HEK293 (cell line): ENCODE data around the gene LRP1.

Source experiments
- BCL11A ChIP-seq: fragments of 450-650 bp; formaldehyde crosslinking; IDR thresholded peaks from 2 replicates; pipeline ENCODE4 v1.5.1; 2016; ENCODE audit warnings: low read depth, missing biosample characterization, missing genetic modification characterization
- GFI1B ChIP-seq: fragments of 450-650 bp; formaldehyde crosslinking; IDR thresholded peaks from 2 replicates; pipeline ENCODE4 v1.5.1; 2016; ENCODE audit warnings: missing biosample characterization, missing genetic modification characterization
- IKZF3 ChIP-seq: fragments of 450-650 bp; IDR thresholded peaks from 2 replicates; pipeline ENCODE4 v1.5.0; 2018; ENCODE audit warnings: missing biosample characterization, mild to moderate bottlenecking, missing genetic modification characterization, moderate library complexity
- SCRT1 ChIP-seq: fragments of 450-650 bp; formaldehyde crosslinking; IDR thresholded peaks from 2 replicates; pipeline ENCODE4 v1.5.1; 2016; ENCODE audit warnings: missing biosample characterization, missing genetic modification characterization, borderline replicate concordance
- SP3 ChIP-seq: fragments of 450-650 bp; formaldehyde crosslinking; IDR thresholded peaks from 2 replicates; pipeline ENCODE4 v1.5.1; 2016; ENCODE audit warnings: missing biosample characterization, missing genetic modification characterization
- ZBTB17 ChIP-seq: fragments of 450-650 bp; formaldehyde crosslinking; IDR thresholded peaks from 2 replicates; pipeline ENCODE4 v1.5.1; 2016; ENCODE audit warnings: missing biosample characterization, missing genetic modification characterization
- ZFHX2 ChIP-seq: fragments of 450-650 bp; formaldehyde crosslinking; conservative IDR thresholded peaks from 2 replicates; pipeline ENCODE4 v1.5.1; 2016; ENCODE audit warnings: missing biosample characterization, missing genetic modification characterization
- ZFP3 ChIP-seq: fragments of 450-650 bp; formaldehyde crosslinking; IDR thresholded peaks from 2 replicates; pipeline ENCODE4 v1.5.1; 2016; ENCODE audit warnings: low read depth, missing biosample characterization, missing genetic modification characterization
- ZNF10 ChIP-seq: fragments of 450-650 bp; formaldehyde crosslinking; IDR thresholded peaks from 2 replicates; pipeline ENCODE4 v1.5.1; 2017; ENCODE audit warnings: missing biosample characterization, missing genetic modification characterization
- ZNF114 ChIP-seq: fragments of 450-650 bp; formaldehyde crosslinking; IDR thresholded peaks from 2 replicates; pipeline ENCODE4 v1.5.0; 2017; ENCODE audit warnings: missing biosample characterization, missing genetic modification characterization
- ZNF133 ChIP-seq: fragments of 450-650 bp; formaldehyde crosslinking; IDR thresholded peaks from 2 replicates; pipeline ENCODE4 v1.5.1; 2016; ENCODE audit warnings: missing biosample characterization, missing genetic modification characterization
- ZNF146 ChIP-seq: fragments of 450-650 bp; formaldehyde crosslinking; IDR thresholded peaks from 2 replicates; pipeline ENCODE4 v1.5.1; 2016; ENCODE audit warnings: missing biosample characterization, missing genetic modification characterization
- ZNF2 ChIP-seq: fragments of 450-650 bp; formaldehyde crosslinking; IDR thresholded peaks from 2 replicates; pipeline ENCODE4 v1.5.1; 2016; ENCODE audit warnings: missing biosample characterization, missing genetic modification characterization
- ZNF221 ChIP-seq: fragments of 450-650 bp; formaldehyde crosslinking; IDR thresholded peaks from 2 replicates; pipeline ENCODE4 v1.5.1; 2017; ENCODE audit warnings: missing biosample characterization, missing genetic modification characterization, borderline replicate concordance
- ZNF335 ChIP-seq: fragments of 450-650 bp; formaldehyde crosslinking; conservative IDR thresholded peaks from 2 replicates; pipeline ENCODE4 v1.5.1; 2016; ENCODE audit warnings: missing biosample characterization, missing genetic modification characterization
- ZNF501 ChIP-seq: fragments of 450-650 bp; formaldehyde crosslinking; IDR thresholded peaks from 2 replicates; pipeline ENCODE4 v1.5.1; 2016; ENCODE audit warnings: missing biosample characterization, missing genetic modification characterization
- ZNF558 ChIP-seq: fragments of 450-650 bp; formaldehyde crosslinking; IDR thresholded peaks from 2 replicates; pipeline ENCODE4 v1.5.1; 2016; ENCODE audit warnings: missing biosample characterization, missing genetic modification characterization
- ZNF560 ChIP-seq: fragments of 450-650 bp; formaldehyde crosslinking; IDR thresholded peaks from 2 replicates; pipeline ENCODE4 v1.5.1; 2017; ENCODE audit warnings: missing biosample characterization, missing genetic modification characterization, borderline replicate concordance
- ZNF629 ChIP-seq: fragments of 450-650 bp; formaldehyde crosslinking; IDR thresholded peaks from 2 replicates; pipeline ENCODE4 v1.5.1; 2017; ENCODE audit warnings: missing biosample characterization, missing genetic modification characterization
- ZNF654 ChIP-seq: fragments of 450-650 bp; formaldehyde crosslinking; IDR thresholded peaks from 2 replicates; pipeline ENCODE4 v1.5.1; 2016; ENCODE audit warnings: low read depth, missing biosample characterization, missing genetic modification characterization
- ZNF658 ChIP-seq: fragments of 450-650 bp; formaldehyde crosslinking; IDR thresholded peaks from 2 replicates; pipeline ENCODE4; 2016; ENCODE audit warnings: missing biosample characterization, missing genetic modification characterization
- TF ChIP-seq, protein P1 (sequence below): fragments of 450-650 bp; formaldehyde crosslinking; IDR thresholded peaks from 2 replicates; pipeline ENCODE4 v1.5.1; 2016; ENCODE audit warnings: missing biosample characterization, missing genetic modification characterization
- TF ChIP-seq, protein P2 (sequence below): fragments of 450-650 bp; formaldehyde crosslinking; IDR thresholded peaks from 2 replicates; pipeline ENCODE4 v1.5.1; 2016; ENCODE audit warnings: missing biosample characterization, missing genetic modification characterization
- TF ChIP-seq, protein P3 (sequence below): fragments of 450-650 bp; formaldehyde crosslinking; IDR thresholded peaks from 2 replicates; pipeline ENCODE4 v1.5.1; 2016; ENCODE audit warnings: missing biosample characterization, missing genetic modification characterization
- TF ChIP-seq, protein P4 (sequence below): fragments of 450-650 bp; formaldehyde crosslinking; IDR thresholded peaks from 2 replicates; pipeline ENCODE4 v1.5.1; 2017; ENCODE audit warnings: missing biosample characterization, missing genetic modification characterization
- TF ChIP-seq, protein P5 (sequence below): fragments of 450-650 bp; formaldehyde crosslinking; IDR thresholded peaks from 2 replicates; pipeline ENCODE4 v1.5.1; 2016; ENCODE audit warnings: missing biosample characterization, missing genetic modification characterization
- TF ChIP-seq, protein P6 (sequence below): fragments of 450-650 bp; formaldehyde crosslinking; IDR thresholded peaks from 2 replicates; pipeline ENCODE4 v1.5.1; 2016; ENCODE audit warnings: missing biosample characterization, missing genetic modification characterization
- TF ChIP-seq, protein P7 (sequence below): fragments of 450-650 bp; formaldehyde crosslinking; IDR thresholded peaks from 2 replicates; pipeline ENCODE4 v1.5.1; 2016; ENCODE audit warnings: missing biosample characterization, missing genetic modification characterization

LRP1 gene

DNA sequence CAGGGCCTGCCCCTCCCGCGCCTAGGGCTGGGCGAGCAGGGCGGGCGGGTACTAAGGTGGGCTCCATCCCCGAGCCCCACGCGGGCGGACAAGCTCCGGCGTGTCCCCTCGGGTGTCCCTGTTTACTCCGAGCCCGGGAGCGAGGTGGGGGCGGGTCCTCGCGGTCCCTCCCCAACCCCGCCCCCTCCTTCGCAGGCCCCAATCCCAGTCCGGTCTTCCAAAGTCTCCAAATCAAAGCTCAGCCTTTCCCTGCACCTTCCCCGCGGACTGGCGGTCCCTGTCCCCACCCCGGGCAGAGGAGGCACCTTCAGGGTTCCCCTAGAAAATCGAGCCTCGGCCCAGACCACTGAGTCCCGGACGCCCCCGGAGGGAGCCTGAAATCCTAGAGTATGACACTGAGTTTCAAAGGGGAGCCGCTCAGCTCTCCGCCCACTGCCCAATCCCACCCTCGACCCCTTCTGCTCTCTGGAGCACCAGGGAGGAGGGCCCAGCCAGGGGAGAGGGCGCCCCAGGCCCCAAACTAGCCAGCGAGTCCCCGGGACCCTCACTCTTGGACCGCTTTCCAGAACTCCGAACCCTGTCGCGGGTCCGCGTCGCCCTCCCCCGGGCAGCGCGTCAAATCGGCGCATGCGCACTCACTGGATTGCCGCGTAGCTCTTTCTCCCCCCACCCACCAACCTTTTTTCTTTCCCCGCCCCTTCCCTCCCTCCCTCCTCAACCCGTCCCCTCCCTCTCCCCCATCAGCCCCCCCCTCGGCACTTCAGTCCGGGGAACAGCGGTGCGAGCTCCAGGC lies at the start of gene LRP1 (continued):
- no peak for TF ChIP-seq ZNF658 (tag by site-specific recombination)
- no peak for TF ChIP-seq ZFP3 (tag by site-specific recombination)
- TF ChIP-seq GFI1B (tag by site-specific recombination), result no peak
- TF ChIP-seq, protein P1, sequence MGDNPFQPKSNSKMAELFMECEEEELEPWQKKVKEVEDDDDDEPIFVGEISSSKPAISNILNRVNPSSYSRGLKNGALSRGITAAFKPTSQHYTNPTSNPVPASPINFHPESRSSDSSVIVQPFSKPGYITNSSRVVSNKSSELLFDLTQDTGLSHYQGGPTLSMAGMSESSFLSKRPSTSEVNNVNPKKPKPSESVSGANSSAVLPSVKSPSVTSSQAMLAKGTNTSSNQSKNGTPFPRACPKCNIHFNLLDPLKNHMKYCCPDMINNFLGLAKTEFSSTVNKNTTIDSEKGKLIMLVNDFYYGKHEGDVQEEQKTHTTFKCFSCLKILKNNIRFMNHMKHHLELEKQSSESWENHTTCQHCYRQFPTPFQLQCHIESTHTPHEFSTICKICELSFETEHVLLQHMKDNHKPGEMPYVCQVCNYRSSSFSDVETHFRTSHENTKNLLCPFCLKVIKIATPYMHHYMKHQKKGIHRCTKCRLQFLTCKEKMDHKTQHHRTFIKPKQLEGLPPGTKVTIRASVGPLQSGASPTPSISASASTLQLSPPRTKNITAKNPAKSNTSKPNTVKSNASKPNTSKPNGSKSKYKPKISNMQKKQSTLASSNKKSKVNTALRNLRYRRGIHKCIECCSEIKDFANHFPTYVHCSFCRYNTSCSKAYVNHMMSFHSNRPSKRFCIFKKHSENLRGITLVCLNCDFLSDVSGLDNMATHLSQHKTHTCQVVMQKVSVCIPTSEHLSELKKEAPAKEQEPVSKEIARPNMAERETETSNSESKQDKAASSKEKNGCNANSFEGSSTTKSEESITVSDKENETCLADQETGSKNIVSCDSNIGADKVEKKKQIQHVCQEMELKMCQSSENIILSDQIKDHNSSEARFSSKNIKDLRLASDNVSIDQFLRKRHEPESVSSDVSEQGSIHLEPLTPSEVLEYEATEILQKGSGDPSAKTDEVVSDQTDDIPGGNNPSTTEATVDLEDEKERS (tag by site-specific recombination), result no peak
- TF ChIP-seq ZNF146 (tag by site-specific recombination), result no peak
- no peak for TF ChIP-seq ZNF501
- no peak for TF ChIP-seq ZNF560 (tag by site-specific recombination)
- TF ChIP-seq, protein P2, sequence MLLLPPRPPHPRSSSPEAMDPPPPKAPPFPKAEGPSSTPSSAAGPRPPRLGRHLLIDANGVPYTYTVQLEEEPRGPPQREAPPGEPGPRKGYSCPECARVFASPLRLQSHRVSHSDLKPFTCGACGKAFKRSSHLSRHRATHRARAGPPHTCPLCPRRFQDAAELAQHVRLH (tag by site-specific recombination), result no peak
- TF ChIP-seq, protein P3, sequence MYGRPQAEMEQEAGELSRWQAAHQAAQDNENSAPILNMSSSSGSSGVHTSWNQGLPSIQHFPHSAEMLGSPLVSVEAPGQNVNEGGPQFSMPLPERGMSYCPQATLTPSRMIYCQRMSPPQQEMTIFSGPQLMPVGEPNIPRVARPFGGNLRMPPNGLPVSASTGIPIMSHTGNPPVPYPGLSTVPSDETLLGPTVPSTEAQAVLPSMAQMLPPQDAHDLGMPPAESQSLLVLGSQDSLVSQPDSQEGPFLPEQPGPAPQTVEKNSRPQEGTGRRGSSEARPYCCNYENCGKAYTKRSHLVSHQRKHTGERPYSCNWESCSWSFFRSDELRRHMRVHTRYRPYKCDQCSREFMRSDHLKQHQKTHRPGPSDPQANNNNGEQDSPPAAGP (tag by site-specific recombination), result no peak; the same call in 1 of the 2 replicates
- TF ChIP-seq ZFHX2 (tag by site-specific recombination), result peak; percentile 72
- TF ChIP-seq, protein P4, sequence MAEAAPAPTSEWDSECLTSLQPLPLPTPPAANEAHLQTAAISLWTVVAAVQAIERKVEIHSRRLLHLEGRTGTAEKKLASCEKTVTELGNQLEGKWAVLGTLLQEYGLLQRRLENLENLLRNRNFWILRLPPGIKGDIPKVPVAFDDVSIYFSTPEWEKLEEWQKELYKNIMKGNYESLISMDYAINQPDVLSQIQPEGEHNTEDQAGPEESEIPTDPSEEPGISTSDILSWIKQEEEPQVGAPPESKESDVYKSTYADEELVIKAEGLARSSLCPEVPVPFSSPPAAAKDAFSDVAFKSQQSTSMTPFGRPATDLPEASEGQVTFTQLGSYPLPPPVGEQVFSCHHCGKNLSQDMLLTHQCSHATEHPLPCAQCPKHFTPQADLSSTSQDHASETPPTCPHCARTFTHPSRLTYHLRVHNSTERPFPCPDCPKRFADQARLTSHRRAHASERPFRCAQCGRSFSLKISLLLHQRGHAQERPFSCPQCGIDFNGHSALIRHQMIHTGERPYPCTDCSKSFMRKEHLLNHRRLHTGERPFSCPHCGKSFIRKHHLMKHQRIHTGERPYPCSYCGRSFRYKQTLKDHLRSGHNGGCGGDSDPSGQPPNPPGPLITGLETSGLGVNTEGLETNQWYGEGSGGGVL (tag by site-specific recombination), result peak; percentile 45; the same call in 1 of the 2 replicates
- TF ChIP-seq, protein P5, sequence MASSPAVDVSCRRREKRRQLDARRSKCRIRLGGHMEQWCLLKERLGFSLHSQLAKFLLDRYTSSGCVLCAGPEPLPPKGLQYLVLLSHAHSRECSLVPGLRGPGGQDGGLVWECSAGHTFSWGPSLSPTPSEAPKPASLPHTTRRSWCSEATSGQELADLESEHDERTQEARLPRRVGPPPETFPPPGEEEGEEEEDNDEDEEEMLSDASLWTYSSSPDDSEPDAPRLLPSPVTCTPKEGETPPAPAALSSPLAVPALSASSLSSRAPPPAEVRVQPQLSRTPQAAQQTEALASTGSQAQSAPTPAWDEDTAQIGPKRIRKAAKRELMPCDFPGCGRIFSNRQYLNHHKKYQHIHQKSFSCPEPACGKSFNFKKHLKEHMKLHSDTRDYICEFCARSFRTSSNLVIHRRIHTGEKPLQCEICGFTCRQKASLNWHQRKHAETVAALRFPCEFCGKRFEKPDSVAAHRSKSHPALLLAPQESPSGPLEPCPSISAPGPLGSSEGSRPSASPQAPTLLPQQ (tag by site-specific recombination), result peak; percentile 62; the same call in 1 of the 2 replicates
- TF ChIP-seq ZNF629 (tag by site-specific recombination), result peak; percentile 16; the same call in 1 of the 2 replicates
- TF ChIP-seq ZNF114 (tag by site-specific recombination), result no peak
- no peak for TF ChIP-seq BCL11A (tag by site-specific recombination)
- no peak for TF ChIP-seq ZBTB17
- no peak for TF ChIP-seq ZNF558 (tag by site-specific recombination)
- TF ChIP-seq ZNF2 (tag by site-specific recombination), result 0 out of 2 replicates have a peak, but pooled peaks have one; percentile 14
- no peak for TF ChIP-seq ZNF221
- TF ChIP-seq ZNF335 (tag by site-specific recombination), result peak; percentile 27; the same call in 1 of the 2 replicates
- TF ChIP-seq, protein P6, sequence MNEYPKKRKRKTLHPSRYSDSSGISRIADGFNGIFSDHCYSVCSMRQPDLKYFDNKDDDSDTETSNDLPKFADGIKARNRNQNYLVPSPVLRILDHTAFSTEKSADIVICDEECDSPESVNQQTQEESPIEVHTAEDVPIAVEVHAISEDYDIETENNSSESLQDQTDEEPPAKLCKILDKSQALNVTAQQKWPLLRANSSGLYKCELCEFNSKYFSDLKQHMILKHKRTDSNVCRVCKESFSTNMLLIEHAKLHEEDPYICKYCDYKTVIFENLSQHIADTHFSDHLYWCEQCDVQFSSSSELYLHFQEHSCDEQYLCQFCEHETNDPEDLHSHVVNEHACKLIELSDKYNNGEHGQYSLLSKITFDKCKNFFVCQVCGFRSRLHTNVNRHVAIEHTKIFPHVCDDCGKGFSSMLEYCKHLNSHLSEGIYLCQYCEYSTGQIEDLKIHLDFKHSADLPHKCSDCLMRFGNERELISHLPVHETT, result no peak
- TF ChIP-seq, protein P7, sequence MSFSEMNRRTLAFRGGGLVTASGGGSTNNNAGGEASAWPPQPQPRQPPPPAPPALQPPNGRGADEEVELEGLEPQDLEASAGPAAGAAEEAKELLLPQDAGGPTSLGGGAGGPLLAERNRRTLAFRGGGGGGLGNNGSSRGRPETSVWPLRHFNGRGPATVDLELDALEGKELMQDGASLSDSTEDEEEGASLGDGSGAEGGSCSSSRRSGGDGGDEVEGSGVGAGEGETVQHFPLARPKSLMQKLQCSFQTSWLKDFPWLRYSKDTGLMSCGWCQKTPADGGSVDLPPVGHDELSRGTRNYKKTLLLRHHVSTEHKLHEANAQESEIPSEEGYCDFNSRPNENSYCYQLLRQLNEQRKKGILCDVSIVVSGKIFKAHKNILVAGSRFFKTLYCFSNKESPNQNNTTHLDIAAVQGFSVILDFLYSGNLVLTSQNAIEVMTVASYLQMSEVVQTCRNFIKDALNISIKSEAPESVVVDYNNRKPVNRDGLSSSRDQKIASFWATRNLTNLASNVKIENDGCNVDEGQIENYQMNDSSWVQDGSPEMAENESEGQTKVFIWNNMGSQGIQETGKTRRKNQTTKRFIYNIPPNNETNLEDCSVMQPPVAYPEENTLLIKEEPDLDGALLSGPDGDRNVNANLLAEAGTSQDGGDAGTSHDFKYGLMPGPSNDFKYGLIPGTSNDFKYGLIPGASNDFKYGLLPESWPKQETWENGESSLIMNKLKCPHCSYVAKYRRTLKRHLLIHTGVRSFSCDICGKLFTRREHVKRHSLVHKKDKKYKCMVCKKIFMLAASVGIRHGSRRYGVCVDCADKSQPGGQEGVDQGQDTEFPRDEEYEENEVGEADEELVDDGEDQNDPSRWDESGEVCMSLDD, result peak; percentile 65; the same call in 1 of the 2 replicates
- no peak for TF ChIP-seq ZNF10 (tag by site-specific recombination)
- no peak for TF ChIP-seq ZNF133
- TF ChIP-seq ZNF654 (tag by site-specific recombination), result no peak
- TF ChIP-seq IKZF3 (tag by site-specific recombination), result no peak; the same call in 1 of the 2 replicates
- no peak for TF ChIP-seq SCRT1 (tag by site-specific recombination)
- peak; percentile 85 for TF ChIP-seq SP3 (tag by site-specific recombination)
